Testis (tissue), 3 donors: ENCODE data around the gene TMEM237. TPM values are rescaled to one million over a fixed set of nuclear protein-coding genes. Genes with fewer than 3 reads are reported as not detected.

Source experiments
- DNase-seq: peaks from one replicate; pipeline ENCODE4 v3.0.0-alpha.2; 2019
- H3K27ac ChIP-seq, 2 donors: fragments of 200-600 bp; sonication (generic); one replicate each; pipeline ENCODE4 v1.5.1; 2019
- H3K27me3 ChIP-seq: fragments of 200-600 bp; sonication (generic); one replicate; pipeline ENCODE4 v1.5.1; 2019
- H3K36me3 ChIP-seq: fragments of 200-600 bp; sonication (generic); one replicate; pipeline ENCODE4 v1.5.1; 2017; ENCODE audit warnings: low read depth; ENCODE audit errors: missing control alignments
- H3K4me1 ChIP-seq: fragments of 200-600 bp; sonication (generic); one replicate; pipeline ENCODE4 v1.5.1; 2019
- H3K4me3 ChIP-seq, 2 donors: fragments of 200-600 bp; sonication (generic); one replicate each; pipeline ENCODE4 v1.5.1; 2017 to 2019
- H3K9me3 ChIP-seq: fragments of 200-600 bp; sonication (generic); one replicate; pipeline ENCODE4 v1.5.1; 2017
- CTCF ChIP-seq, 3 experiments: fragments of 450-650 bp in 2 of 3; fragments of 200-600 bp in 1 of 3; sonication (generic) in 1 of 3; IDR thresholded peaks; one replicate each; pipeline ENCODE4 v1.5.1; 2016 to 2019; ENCODE audit warnings: antibody characterized with exemption in 3 of 3, mild to moderate bottlenecking in 2 of 3, moderate library complexity in 1 of 3
- POLR2A ChIP-seq: fragments of 450-650 bp; IDR thresholded peaks from one replicate; pipeline ENCODE4 v1.6.1; 2017; ENCODE audit warnings: antibody characterized with exemption, mild to moderate bottlenecking, moderate library complexity
- WGBS, 2 donors: methylation state at CpG; one replicate each; pipeline ENCODE4 v1.1.5; 2018; 5-methylcytosine and 5-hydroxymethylcytosine counted together
- intact Hi-C: fragments of 100-400 bp; cut with DNase I; formaldehyde crosslinking; loops from one replicate; pipeline ENCODE4 v1.15.1; 2023; ENCODE audit warnings: low total_unique reads
- polyA plus RNA-seq: library from polyadenylated mRNA; stranded (reverse); fragments of 350-450 nt; fragmentation: Illumina TruSeq; extraction: RNeasy Lipid Tissue Mini Kit (QIAGEN cat#74804); gene quantifications from one replicate; pipeline ENCODE4 v1.2.3, GENCODE V29; 2014; ENCODE audit warnings: low read depth, low replicate concordance; ENCODE audit not compliant: insufficient read depth
- total RNA-seq, 2 donors: library from RNA; depleted of rRNA; stranded (reverse); fragments of >200 nt; gene quantifications; one replicate each; pipeline ENCODE4 v1.2.3, GENCODE V29; 2016

TMEM237 gene
- total and polyA plus RNA-seq, 3 donors from 2014 or later, result 21.3 to 25.8 (median 23.0) TPM

- Histone ChIP-seq H3K27me3 (no peaks in the 10 kb centered on the region), H3K9me3 (no peaks in the 10 kb centered on the region), H3K27ac (no peak overlapping the region), H3K4me1 (no peaks in the 10 kb centered on the region), H3K36me3 (no peaks in the 10 kb centered on the region), H3K4me3 (no peak overlapping the region)
- no peak for DNase-seq
- intact Hi-C loops, result no loop called here
- TF ChIP-seq CTCF (IDR thresholded peaks at IDR 0.05) (no peak), POLR2A (no peak)
- 75 to 78% methylated on average over 5 of the region's 5 CpGs for WGBS, 2 donors
Measured at GRCh38 chr2:201656740-201657139, 13.4 kb upstream of the TMEM237 start.

GRCh38 chr2:201656102-201656501 lies 12.8 kb upstream of the TMEM237 start:
- no peaks in the 10 kb centered on the region for H3K9me3 ChIP-seq
- no peaks in the 10 kb centered on the region for H3K36me3 ChIP-seq
- TF ChIP-seq POLR2A, result no peak
- TF ChIP-seq CTCF (IDR thresholded peaks at IDR 0.05), result no peak
- H3K4me1 ChIP-seq, result no peaks in the 10 kb centered on the region
- no peak overlapping the region for H3K4me3 ChIP-seq
- WGBS, 2 donors, result 91 to 95% methylated on average over 11 of the region's 11 CpGs
- H3K27me3 ChIP-seq, result no peaks in the 10 kb centered on the region
- intact Hi-C loops, result no loop called here
- DNase-seq, result no peak
- H3K27ac ChIP-seq, result no peak overlapping the region

GRCh38 chr2:201654616-201655384 lies 11.5 kb upstream of the TMEM237 start:
- Histone ChIP-seq H3K27me3 (no peaks in the 10 kb centered on the region), H3K4me3 (no peak overlapping the region), H3K9me3 (no peaks in the 10 kb centered on the region), H3K4me1 (no peaks in the 10 kb centered on the region), H3K36me3 (no peaks in the 10 kb centered on the region), H3K27ac (no peak overlapping the region)
- 90 to 94% methylated on average over 5 of the region's 5 CpGs for WGBS, 2 donors
- DNase-seq, result no peak
- TF ChIP-seq CTCF (IDR thresholded peaks at IDR 0.05) (no peak), POLR2A (no peak)
- intact Hi-C loops, result no loop called here

- no peaks in the 10 kb centered on the region for H3K27me3 ChIP-seq
- intact Hi-C loops, result no loop called here
- no peaks in the 10 kb centered on the region for H3K9me3 ChIP-seq
- TF ChIP-seq POLR2A, result no peak
- TF ChIP-seq CTCF (IDR thresholded peaks at IDR 0.05), result no peak
- H3K4me1 ChIP-seq, result no peaks in the 10 kb centered on the region
- no peaks in the 10 kb centered on the region for H3K36me3 ChIP-seq
- no peak overlapping the region for H3K4me3 ChIP-seq
- H3K27ac ChIP-seq, result no peak overlapping the region
- WGBS, 2 donors, result 87% methylated on average over 6 of the region's 6 CpGs
- DNase-seq, result no peak
Measured at GRCh38 chr2:201653221-201653620, 9.9 kb upstream of the TMEM237 start.

GRCh38 chr2:201649442-201649841 lies 6.1 kb upstream of the TMEM237 start:
- H3K36me3 ChIP-seq, result no peaks in the 10 kb centered on the region
- H3K27me3 ChIP-seq, result no peaks in the 10 kb centered on the region
- TF ChIP-seq POLR2A (no peak), CTCF (IDR thresholded peaks at IDR 0.05) (no peak)
- H3K9me3 ChIP-seq, result no peaks in the 10 kb centered on the region
- intact Hi-C loops, result no loop called here
- 91 to 97% methylated on average over 2 of the region's 2 CpGs for WGBS, 2 donors
- no peak overlapping the region for H3K4me3 ChIP-seq
- no peak overlapping the region for H3K27ac ChIP-seq
- peaks cover 2% of the 10 kb centered on the region for H3K4me1 ChIP-seq
- no peak for DNase-seq
